Effector CD8-positive, alpha-beta T cell (primary cell): ENCODE measurements around the gene HOXC5.

ENCODE experiments used
- DNase-seq: peaks from one replicate; lab custom pipeline; 2025; lab: John Stamatoyannopoulos, UW

HOXC5 gene

GRCh38 chr12:53995378-53996239 is 37.2 kb upstream of the HOXC5 start:
- DNase-seq = no peak

- DNase-seq = no peak
These were observed 36.3 kb upstream of the HOXC5 start for GRCh38 chr12:53996240-53997203.

GRCh38 chr12:53997204-53998109 is 35.4 kb upstream of the HOXC5 start:
- DNase-seq = no peak

GRCh38 chr12:53998110-53998899 is 34.5 kb upstream of the HOXC5 start:
- DNase-seq = no peak

- DNase-seq = no peak
These were observed 34.0 kb upstream of the HOXC5 start for GRCh38 chr12:53998900-53999236.

- DNase-seq = no peak
These were observed 33.2 kb upstream of the HOXC5 start for GRCh38 chr12:53999559-54000115.

- no peak for DNase-seq
These were observed 32.4 kb upstream of the HOXC5 start, which contains the start of gene HOXC9 for GRCh38 chr12:54000116-54001114. Gene HOXC9, plus strand, starts transcription at chr12:54000161. Its CDS starts 28 bp downstream, at chr12:54000189.

GRCh38 chr12:54001283-54002187 is 31.3 kb upstream of the HOXC5 start:
- no peak for DNase-seq

- no peak for DNase-seq
These were observed 30.5 kb upstream of the HOXC5 start for GRCh38 chr12:54002278-54002914.

GRCh38 chr12:54002915-54003389 is 29.9 kb upstream of the HOXC5 start:
- no peak for DNase-seq

GRCh38 chr12:54003625-54004024 is 29.2 kb upstream of the HOXC5 start:
- no peak for DNase-seq

- DNase-seq = no peak
These were observed 28.6 kb upstream of the HOXC5 start for GRCh38 chr12:54004063-54004840.

- DNase-seq = no peak
These were observed 27.9 kb upstream of the HOXC5 start for GRCh38 chr12:54004841-54005530.

- no peak for DNase-seq
These were observed 27.4 kb upstream of the HOXC5 start for GRCh38 chr12:54005531-54005852.

- DNase-seq = peak; percentile 83
These were observed 26.8 kb upstream of the HOXC5 start for GRCh38 chr12:54005853-54006558.
